Fibroblast of the aortic adventitia (primary cell): ENCODE data around the gene SLC25A42. TPM values are rescaled to one million over a fixed set of nuclear protein-coding genes. Genes with fewer than 3 reads are reported as not detected.

Source experiments
- DNase-seq: peaks from one replicate; pipeline ENCODE4 v3.0.0-alpha.2; 2010; ENCODE audit warnings: low read depth
- H3K4me3 ChIP-seq: 2 replicates; pipeline ENCODE4 v1.5.1; 2011; ENCODE audit warnings: low read depth, mild to moderate bottlenecking, control low read depth, low read length, moderate library complexity
- CTCF ChIP-seq: IDR thresholded peaks from 2 replicates; pipeline ENCODE4 v1.5.1; 2011; ENCODE audit warnings: mild to moderate bottlenecking, low read length, control low read depth, inconsistent platforms; ENCODE audit not compliant: insufficient read depth
- total RNA-seq: library from RNA; depleted of rRNA; stranded (reverse); fragments of >200 nt; gene quantifications from 2 replicates; pipeline ENCODE4 v1.2.3, GENCODE V29; 2012; ENCODE audit warnings: low replicate concordance

The SLC25A42 gene
- total RNA-seq, 1 donor: 4.8 TPM

GRCh38 chr19:19034204-19034624 lies 29.6 kb upstream of the SLC25A42 start:
- H3K4me3 ChIP-seq: peak overlapping the region; percentile 89
- peak; percentile 43 for DNase-seq
- TF ChIP-seq CTCF: no peak

DNA sequence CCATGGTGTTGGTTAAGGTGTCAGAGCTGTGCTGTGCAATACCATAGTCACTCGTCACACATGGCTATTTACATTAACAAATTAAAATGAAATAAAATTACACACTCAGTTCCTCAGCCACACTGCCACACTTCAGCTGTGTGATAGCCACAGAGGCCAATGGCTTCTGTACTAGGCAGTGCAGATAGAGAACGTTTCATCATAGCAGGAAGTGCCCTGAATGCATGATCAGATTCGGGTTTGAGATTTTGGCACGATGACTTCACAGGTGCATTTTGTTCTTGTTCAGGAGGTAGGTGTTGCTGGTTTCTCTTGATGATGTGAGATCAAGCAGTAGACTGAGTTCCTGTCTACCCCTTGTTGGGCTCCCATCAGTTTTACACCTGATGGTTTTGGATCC lies 23.9 kb upstream of the SLC25A42 start:
- TF ChIP-seq CTCF: no peak
- H3K4me3 ChIP-seq: no peak overlapping the region
- DNase-seq: no peak

DNA sequence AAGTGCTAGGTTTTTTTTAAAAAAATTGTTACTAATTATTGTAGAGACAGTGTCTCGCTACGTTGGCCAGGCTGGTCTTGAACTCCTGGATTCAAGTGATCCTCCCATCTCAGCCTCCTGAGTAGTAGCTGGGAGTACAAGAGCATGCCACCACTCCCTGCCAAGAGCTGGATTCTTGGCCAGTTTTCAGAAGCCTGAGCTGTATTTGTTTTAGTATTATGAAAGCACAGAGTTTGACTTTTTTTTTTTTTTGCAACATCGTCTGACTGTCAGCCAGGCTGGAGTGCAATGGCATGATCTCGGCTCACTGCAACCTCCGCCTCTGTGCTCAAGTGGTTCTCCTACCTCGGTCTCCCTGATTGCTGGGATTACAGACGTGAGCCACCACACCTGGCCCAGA lies 23.4 kb upstream of the SLC25A42 start:
- DNase-seq: peak; percentile 98
- TF ChIP-seq CTCF: no peak
- H3K4me3 ChIP-seq: no peak overlapping the region

DNA sequence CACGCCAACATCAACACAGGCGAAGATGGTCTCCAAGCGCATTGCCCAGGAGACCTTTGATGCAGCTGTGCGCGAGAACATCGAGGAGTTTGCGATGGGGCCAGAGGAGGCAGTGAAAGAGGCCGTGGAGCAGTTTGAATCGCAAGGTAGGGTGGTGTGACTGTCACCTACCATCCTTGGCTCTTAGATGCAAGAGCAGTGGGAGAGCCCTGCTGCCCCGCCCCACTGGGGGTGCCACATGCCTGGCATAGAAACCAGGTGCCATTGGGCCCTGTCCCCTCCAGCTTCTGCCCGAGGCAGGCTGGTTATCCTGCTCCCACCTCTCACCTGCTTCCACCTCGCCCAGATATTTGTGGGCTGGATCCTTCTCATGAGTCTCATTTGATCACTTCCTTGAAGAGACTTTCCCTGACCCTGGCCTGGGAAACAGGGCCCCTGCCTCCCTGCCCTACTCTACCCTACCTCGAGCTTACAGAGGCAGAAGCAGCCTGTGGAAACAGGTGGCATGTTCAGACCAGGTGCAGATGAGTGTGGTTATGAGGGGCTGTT lies 21.0 kb upstream of the SLC25A42 start:
- no peak for DNase-seq
- no peak for TF ChIP-seq CTCF
- no peak overlapping the region for H3K4me3 ChIP-seq

GRCh38 chr19:19043481-19043880 lies 20.3 kb upstream of the SLC25A42 start:
- TF ChIP-seq CTCF: no peak
- no peak for DNase-seq
- no peak overlapping the region for H3K4me3 ChIP-seq

GRCh38 chr19:19043881-19044280 lies 19.9 kb upstream of the SLC25A42 start:
- no peak for DNase-seq
- TF ChIP-seq CTCF: no peak
- H3K4me3 ChIP-seq: no peak overlapping the region

DNA sequence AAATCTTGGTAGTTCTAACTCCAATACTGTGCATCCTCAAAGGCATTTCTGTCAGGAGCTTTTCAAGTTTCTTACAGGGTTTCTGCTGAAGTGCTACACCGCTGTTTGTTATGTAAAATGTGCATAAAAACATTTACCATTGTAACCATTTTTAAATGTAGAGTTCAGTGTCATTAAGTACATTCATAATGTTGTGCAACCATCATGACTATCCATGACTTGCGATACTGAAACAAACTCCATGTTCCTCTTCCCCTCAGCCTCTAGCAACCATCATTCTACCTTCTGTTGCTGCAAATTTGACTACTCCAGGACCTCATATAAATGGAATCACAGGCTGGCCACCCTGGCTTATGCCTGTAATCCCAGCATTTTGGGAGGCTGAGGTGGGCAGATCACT lies 14.4 kb upstream of the SLC25A42 start:
- no peak overlapping the region for H3K4me3 ChIP-seq
- DNase-seq: no peak
- TF ChIP-seq CTCF: no peak
